ENCODE measurements around the gene LIPI.

DNA sequence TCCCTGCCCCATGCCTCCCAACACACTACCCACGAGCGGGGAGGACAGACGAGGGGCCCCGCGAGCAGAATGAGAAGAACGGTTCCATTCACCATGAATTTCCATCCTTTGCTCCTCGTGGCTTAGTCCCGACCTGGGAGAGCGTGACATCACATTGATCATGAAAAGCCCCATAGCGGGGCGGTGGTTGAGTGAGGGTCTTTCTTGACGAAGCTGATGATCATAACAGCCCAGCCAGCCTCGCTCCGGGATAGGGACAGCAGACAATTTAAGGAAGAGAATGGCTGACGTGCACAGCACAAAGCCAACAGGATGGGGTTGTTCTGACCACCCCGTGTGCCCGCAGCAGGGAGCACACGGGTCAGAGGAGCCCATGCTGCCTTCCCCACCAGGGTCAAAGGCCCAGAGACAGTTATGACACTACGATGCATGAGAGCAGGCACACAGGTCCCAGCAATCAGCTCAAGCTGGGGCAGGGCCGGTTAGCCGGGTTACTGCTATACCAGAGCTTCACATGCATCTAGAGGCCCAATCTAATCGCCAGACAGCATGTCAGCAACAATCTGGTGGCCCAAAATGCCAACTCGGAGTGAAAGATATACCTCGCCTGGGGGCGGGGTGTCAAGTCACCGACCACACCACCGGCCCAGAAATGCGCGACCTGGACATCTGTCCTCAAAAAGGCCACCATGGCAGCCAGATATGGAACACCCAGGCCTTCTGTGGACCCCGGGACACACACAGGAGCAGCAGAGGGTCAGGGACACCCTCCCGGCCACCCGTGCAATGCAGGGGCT is 135.2 kb downstream of the LIPI start:
- TF ChIP-seq EZH2phosphoT487 (IDR thresholded peaks at IDR 0.05; ENCODE audit: low read depth, severe bottlenecking, unreplicated experiment) (no peak), CTCF (IDR thresholded peaks at IDR 0.05; ENCODE audit: poor library complexity) (no peak)
